ENCODE data around the gene KLHL14. TPM values are rescaled to one million over a fixed set of nuclear protein-coding genes. Genes with fewer than 3 reads are reported as not detected.

KLHL14 gene
- total and polyA plus RNA-seq, 2 experiments from 2014 or later: 0.44 to 1.9 TPM

DNA sequence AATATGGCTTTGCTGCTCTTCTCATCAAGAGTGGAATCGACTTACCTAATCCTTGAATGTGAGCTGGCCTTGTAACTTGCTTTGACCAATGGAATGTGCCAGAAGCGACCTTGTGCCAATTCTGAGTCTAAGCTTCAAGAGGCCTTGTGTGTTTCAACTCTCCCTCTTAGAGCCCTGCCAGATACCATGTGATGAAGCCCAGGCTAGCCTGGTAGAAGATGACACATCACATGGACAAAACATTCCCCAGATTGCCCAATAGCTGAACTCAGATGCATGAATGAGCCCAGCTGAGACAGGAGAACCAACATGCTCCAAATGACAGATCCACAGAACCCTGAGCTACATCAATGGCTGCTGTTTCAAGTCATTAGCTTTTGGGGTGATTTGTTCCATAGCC is 4.2 kb upstream of the KLHL14 start:
- H3K27me3 Mint-ChIP-seq (ENCODE audit: insufficient read depth, low read depth, poor library complexity): peaks cover 24% of the 10 kb centered on the region
- Histone ChIP-seq H3K27ac (ENCODE audit: low read depth) (no peak overlapping the region), H3K4me2 (no peak overlapping the region), H3K4me3 (no peak overlapping the region), H4K20me1 (replicated peaks; ENCODE audit: insufficient read depth) (no peaks in the 10 kb centered on the region), H3K36me3 (ENCODE audit: insufficient read depth) (no peaks in the 10 kb centered on the region), H3K4me1 (ENCODE audit: insufficient read depth) (peaks cover 33% of the 10 kb centered on the region), H3K79me2 (replicated peaks; ENCODE audit: insufficient read depth) (no peaks in the 10 kb centered on the region), H3F3A (replicated peaks; ENCODE audit: low read depth) (peaks cover 6% of the 10 kb centered on the region; the same call in 1 of the 2 replicates), H2AFZ (no peak overlapping the region), H3K9me2 (ENCODE audit: insufficient read depth) (no peaks in the 10 kb centered on the region), H3K27me3 (ENCODE audit: insufficient read depth) (peaks cover 33% of the 10 kb centered on the region)
- H3K27ac Mint-ChIP-seq: no peak overlapping the region
- DNase-seq (ENCODE audit: low spot score): no peak
- peaks cover 35% of the 10 kb centered on the region for H3K4me1 Mint-ChIP-seq
- no peaks in the 10 kb centered on the region for H3K9me3 Mint-ChIP-seq
- no peak overlapping the region for H3K4me3 Mint-ChIP-seq
- ATAC-seq: no peak
- TF ChIP-seq, protein P1, sequence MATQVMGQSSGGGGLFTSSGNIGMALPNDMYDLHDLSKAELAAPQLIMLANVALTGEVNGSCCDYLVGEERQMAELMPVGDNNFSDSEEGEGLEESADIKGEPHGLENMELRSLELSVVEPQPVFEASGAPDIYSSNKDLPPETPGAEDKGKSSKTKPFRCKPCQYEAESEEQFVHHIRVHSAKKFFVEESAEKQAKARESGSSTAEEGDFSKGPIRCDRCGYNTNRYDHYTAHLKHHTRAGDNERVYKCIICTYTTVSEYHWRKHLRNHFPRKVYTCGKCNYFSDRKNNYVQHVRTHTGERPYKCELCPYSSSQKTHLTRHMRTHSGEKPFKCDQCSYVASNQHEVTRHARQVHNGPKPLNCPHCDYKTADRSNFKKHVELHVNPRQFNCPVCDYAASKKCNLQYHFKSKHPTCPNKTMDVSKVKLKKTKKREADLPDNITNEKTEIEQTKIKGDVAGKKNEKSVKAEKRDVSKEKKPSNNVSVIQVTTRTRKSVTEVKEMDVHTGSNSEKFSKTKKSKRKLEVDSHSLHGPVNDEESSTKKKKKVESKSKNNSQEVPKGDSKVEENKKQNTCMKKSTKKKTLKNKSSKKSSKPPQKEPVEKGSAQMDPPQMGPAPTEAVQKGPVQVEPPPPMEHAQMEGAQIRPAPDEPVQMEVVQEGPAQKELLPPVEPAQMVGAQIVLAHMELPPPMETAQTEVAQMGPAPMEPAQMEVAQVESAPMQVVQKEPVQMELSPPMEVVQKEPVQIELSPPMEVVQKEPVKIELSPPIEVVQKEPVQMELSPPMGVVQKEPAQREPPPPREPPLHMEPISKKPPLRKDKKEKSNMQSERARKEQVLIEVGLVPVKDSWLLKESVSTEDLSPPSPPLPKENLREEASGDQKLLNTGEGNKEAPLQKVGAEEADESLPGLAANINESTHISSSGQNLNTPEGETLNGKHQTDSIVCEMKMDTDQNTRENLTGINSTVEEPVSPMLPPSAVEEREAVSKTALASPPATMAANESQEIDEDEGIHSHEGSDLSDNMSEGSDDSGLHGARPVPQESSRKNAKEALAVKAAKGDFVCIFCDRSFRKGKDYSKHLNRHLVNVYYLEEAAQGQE (IDR thresholded peaks at IDR 0.05; ENCODE audit: unreplicated experiment): no peak
- TF ChIP-seq POLR2AphosphoS5 (IDR thresholded peaks at IDR 0.05; ENCODE audit: low read depth): no peak
- no peaks in the 10 kb centered on the region for H3K36me3 Mint-ChIP-seq (ENCODE audit: low read depth)

DNA sequence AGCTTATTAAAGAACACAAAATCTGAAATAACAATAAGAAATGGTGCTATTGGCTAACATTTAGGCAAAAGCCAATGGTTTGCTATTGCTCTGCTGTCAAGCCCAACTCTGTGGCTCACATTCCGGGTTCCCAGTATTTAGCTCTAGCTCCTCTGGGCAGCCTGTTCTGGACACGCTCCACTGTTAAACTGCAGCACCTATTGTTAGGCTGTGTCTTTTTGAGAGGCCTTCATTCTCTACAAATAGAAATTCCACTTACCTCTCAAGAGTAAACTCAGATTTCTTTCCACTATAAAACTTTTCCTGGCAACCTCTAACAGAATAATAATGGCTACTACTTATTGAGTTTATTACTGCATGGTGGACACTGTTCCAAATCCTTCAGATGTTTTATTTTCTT is 3.7 kb upstream of the KLHL14 start:
- H3K27me3 Mint-ChIP-seq (ENCODE audit: insufficient read depth, low read depth, poor library complexity): peaks cover 24% of the 10 kb centered on the region
- H3K27ac ChIP-seq (ENCODE audit: low read depth): no peak overlapping the region
- H3K4me3 ChIP-seq: no peak overlapping the region
- DNase-seq (ENCODE audit: low spot score) (no peak), ATAC-seq (no peak)
- H2AFZ ChIP-seq: no peak overlapping the region
- H3F3A ChIP-seq (replicated peaks; ENCODE audit: low read depth): peaks cover 6% of the 10 kb centered on the region; the same call in 1 of the 2 replicates
- H3K4me1 ChIP-seq (ENCODE audit: insufficient read depth): peaks cover 33% of the 10 kb centered on the region
- H3K27me3 ChIP-seq (ENCODE audit: insufficient read depth): peaks cover 33% of the 10 kb centered on the region
- no peaks in the 10 kb centered on the region for H4K20me1 ChIP-seq (replicated peaks; ENCODE audit: insufficient read depth)
- no peaks in the 10 kb centered on the region for H3K79me2 ChIP-seq (replicated peaks; ENCODE audit: insufficient read depth)
- H3K27ac Mint-ChIP-seq: no peak overlapping the region
- H3K36me3 Mint-ChIP-seq (ENCODE audit: low read depth): no peaks in the 10 kb centered on the region
- H3K9me3 Mint-ChIP-seq: no peaks in the 10 kb centered on the region
- H3K36me3 ChIP-seq (ENCODE audit: insufficient read depth): no peaks in the 10 kb centered on the region
- peaks cover 35% of the 10 kb centered on the region for H3K4me1 Mint-ChIP-seq
- H3K4me2 ChIP-seq: no peak overlapping the region
- H3K9me2 ChIP-seq (ENCODE audit: insufficient read depth): no peaks in the 10 kb centered on the region
- H3K4me3 Mint-ChIP-seq: no peak overlapping the region
- TF ChIP-seq, protein P2, sequence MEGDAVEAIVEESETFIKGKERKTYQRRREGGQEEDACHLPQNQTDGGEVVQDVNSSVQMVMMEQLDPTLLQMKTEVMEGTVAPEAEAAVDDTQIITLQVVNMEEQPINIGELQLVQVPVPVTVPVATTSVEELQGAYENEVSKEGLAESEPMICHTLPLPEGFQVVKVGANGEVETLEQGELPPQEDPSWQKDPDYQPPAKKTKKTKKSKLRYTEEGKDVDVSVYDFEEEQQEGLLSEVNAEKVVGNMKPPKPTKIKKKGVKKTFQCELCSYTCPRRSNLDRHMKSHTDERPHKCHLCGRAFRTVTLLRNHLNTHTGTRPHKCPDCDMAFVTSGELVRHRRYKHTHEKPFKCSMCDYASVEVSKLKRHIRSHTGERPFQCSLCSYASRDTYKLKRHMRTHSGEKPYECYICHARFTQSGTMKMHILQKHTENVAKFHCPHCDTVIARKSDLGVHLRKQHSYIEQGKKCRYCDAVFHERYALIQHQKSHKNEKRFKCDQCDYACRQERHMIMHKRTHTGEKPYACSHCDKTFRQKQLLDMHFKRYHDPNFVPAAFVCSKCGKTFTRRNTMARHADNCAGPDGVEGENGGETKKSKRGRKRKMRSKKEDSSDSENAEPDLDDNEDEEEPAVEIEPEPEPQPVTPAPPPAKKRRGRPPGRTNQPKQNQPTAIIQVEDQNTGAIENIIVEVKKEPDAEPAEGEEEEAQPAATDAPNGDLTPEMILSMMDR (conservative IDR thresholded peaks at IDR 0.05; ENCODE audit: low read depth in 2 of 2): no peak
- TF ChIP-seq, protein P3, sequence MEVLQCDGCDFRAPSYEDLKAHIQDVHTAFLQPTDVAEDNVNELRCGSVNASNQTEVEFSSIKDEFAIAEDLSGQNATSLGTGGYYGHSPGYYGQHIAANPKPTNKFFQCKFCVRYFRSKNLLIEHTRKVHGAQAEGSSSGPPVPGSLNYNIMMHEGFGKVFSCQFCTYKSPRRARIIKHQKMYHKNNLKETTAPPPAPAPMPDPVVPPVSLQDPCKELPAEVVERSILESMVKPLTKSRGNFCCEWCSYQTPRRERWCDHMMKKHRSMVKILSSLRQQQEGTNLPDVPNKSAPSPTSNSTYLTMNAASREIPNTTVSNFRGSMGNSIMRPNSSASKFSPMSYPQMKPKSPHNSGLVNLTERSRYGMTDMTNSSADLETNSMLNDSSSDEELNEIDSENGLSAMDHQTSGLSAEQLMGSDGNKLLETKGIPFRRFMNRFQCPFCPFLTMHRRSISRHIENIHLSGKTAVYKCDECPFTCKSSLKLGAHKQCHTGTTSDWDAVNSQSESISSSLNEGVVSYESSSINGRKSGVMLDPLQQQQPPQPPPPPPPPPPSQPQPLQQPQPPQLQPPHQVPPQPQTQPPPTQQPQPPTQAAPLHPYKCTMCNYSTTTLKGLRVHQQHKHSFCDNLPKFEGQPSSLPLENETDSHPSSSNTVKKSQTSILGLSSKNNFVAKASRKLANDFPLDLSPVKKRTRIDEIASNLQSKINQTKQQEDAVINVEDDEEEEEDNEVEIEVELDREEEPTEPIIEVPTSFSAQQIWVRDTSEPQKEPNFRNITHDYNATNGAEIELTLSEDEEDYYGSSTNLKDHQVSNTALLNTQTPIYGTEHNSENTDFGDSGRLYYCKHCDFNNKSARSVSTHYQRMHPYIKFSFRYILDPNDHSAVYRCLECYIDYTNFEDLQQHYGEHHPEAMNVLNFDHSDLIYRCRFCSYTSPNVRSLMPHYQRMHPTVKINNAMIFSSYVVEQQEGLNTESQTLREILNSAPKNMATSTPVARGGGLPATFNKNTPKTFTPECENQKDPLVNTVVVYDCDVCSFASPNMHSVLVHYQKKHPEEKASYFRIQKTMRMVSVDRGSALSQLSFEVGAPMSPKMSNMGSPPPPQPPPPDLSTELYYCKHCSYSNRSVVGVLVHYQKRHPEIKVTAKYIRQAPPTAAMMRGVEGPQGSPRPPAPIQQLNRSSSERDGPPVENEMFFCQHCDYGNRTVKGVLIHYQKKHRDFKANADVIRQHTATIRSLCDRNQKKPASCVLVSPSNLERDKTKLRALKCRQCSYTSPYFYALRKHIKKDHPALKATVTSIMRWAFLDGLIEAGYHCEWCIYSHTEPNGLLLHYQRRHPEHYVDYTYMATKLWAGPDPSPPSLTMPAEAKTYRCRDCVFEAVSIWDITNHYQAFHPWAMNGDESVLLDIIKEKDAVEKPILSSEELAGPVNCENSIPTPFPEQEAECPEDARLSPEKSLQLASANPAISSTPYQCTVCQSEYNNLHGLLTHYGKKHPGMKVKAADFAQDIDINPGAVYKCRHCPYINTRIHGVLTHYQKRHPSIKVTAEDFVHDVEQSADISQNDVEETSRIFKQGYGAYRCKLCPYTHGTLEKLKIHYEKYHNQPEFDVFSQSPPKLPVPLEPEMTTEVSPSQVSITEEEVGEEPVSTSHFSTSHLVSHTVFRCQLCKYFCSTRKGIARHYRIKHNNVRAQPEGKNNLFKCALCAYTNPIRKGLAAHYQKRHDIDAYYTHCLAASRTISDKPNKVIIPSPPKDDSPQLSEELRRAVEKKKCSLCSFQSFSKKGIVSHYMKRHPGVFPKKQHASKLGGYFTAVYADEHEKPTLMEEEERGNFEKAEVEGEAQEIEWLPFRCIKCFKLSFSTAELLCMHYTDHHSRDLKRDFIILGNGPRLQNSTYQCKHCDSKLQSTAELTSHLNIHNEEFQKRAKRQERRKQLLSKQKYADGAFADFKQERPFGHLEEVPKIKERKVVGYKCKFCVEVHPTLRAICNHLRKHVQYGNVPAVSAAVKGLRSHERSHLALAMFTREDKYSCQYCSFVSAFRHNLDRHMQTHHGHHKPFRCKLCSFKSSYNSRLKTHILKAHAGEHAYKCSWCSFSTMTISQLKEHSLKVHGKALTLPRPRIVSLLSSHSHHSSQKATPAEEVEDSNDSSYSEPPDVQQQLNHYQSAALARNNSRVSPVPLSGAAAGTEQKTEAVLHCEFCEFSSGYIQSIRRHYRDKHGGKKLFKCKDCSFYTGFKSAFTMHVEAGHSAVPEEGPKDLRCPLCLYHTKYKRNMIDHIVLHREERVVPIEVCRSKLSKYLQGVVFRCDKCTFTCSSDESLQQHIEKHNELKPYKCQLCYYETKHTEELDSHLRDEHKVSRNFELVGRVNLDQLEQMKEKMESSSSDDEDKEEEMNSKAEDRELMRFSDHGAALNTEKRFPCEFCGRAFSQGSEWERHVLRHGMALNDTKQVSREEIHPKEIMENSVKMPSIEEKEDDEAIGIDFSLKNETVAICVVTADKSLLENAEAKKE (CRISPR knock-in tag; IDR thresholded peaks at IDR 0.05): no peak
- TF ChIP-seq, protein P4, sequence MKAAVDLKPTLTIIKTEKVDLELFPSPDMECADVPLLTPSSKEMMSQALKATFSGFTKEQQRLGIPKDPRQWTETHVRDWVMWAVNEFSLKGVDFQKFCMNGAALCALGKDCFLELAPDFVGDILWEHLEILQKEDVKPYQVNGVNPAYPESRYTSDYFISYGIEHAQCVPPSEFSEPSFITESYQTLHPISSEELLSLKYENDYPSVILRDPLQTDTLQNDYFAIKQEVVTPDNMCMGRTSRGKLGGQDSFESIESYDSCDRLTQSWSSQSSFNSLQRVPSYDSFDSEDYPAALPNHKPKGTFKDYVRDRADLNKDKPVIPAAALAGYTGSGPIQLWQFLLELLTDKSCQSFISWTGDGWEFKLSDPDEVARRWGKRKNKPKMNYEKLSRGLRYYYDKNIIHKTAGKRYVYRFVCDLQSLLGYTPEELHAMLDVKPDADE (IDR thresholded peaks at IDR 0.05): no peak
- TF ChIP-seq POLR2AphosphoS5 (IDR thresholded peaks at IDR 0.05; ENCODE audit: low read depth): no peak
- TF ChIP-seq ZNF331 (CRISPR knock-in tag; IDR thresholded peaks at IDR 0.05; ENCODE audit: low read depth): no peak
- TF ChIP-seq JUNB (IDR thresholded peaks at IDR 0.05; ENCODE audit: unreplicated experiment): no peak
- TF ChIP-seq EZH2phosphoT487 (IDR thresholded peaks at IDR 0.05; ENCODE audit: unreplicated experiment): no peak
- no peak for TF ChIP-seq CREB1 (CRISPR knock-in tag; IDR thresholded peaks at IDR 0.05; ENCODE audit: low read depth)

Measured in GM23338 (cell line).